SKM-1 treated with dmso at 0.1 percent for 144 hours (cell line): Measurements from ENCODE around the gene BMF.

Source experiments
- DNase-seq: peaks from one replicate; lab custom pipeline; 2025; ENCODE audit not compliant: unreplicated experiment; lab: John Stamatoyannopoulos, UW

BMF gene

GRCh38 chr15:40104296-40104864 lies 4.3 kb downstream of the BMF start:
- no peak for DNase-seq

GRCh38 chr15:40103864-40104271 lies 4.8 kb downstream of the BMF start:
- DNase-seq = no peak

GRCh38 chr15:40102897-40103858 lies 5.5 kb downstream of the BMF start:
- DNase-seq = no peak

GRCh38 chr15:40100947-40101905 lies 7.5 kb downstream of the BMF start:
- DNase-seq = no peak

GRCh38 chr15:40100123-40100946 lies 8.3 kb downstream of the BMF start:
- DNase-seq = no peak

- peak; percentile 91 for DNase-seq
These were observed 10.0 kb downstream of the BMF start for GRCh38 chr15:40098489-40099261.

GRCh38 chr15:40097968-40098476 lies 10.7 kb downstream of the BMF start:
- peak; percentile 40 for DNase-seq

GRCh38 chr15:40097096-40097967 lies 11.3 kb downstream of the BMF start:
- DNase-seq = no peak

- DNase-seq = no peak
These were observed 12.4 kb downstream of the BMF start for GRCh38 chr15:40096094-40096891.

- no peak for DNase-seq
These were observed 13.1 kb downstream of the BMF start for GRCh38 chr15:40095371-40096093.

- no peak for DNase-seq
These were observed 14.5 kb downstream of the BMF start for GRCh38 chr15:40094156-40094555.

GRCh38 chr15:40092979-40093869 lies 15.5 kb downstream of the BMF start:
- no peak for DNase-seq

- DNase-seq = no peak
These were observed 16.3 kb downstream of the BMF start for GRCh38 chr15:40092256-40092978.

- DNase-seq = no peak
These were observed 16.8 kb downstream of the BMF start for GRCh38 chr15:40091861-40092255.

- no peak for DNase-seq
These were observed 17.8 kb downstream of the BMF start for GRCh38 chr15:40090774-40091455.
